SK-N-SH treated with all-trans-retinoic acid at 6 μM for 48 hours (cell line): ENCODE data around the gene TTC3.

Experiments used
- ATAC-seq: fragments of 200-7000 bp; cut with Tn5 transposase; 3 replicates; pipeline ENCODE4 v1.9.1; 2020; ENCODE audit warnings: mild to moderate bottlenecking, moderate library complexity
- ARNTL ChIP-seq: fragments of 450-650 bp; formaldehyde crosslinking; IDR thresholded peaks from 2 replicates; pipeline ENCODE4 v1.5.0; 2020; ENCODE audit warnings: low read depth, mild to moderate bottlenecking, moderate library complexity, borderline replicate concordance
- CSDC2 ChIP-seq: fragments of 250-450 bp; sonication (Bioruptor Pico); IDR thresholded peaks from 2 replicates; pipeline ENCODE4 v1.5.0; 2020; ENCODE audit warnings: mild to moderate bottlenecking, moderate library complexity
- ESRRG ChIP-seq: fragments of 250-450 bp; sonication (Bioruptor Pico); IDR thresholded peaks from 2 replicates; pipeline ENCODE4 v1.6.1; 2021; ENCODE audit warnings: mild to moderate bottlenecking
- ISL1 ChIP-seq: fragments of 250-450 bp; sonication (Bioruptor Pico); IDR thresholded peaks from 2 replicates; pipeline ENCODE4 v2.1.2; 2022; ENCODE audit warnings: mild to moderate bottlenecking, moderate library complexity
- OSR1 ChIP-seq: fragments of 250-450 bp; sonication (Bioruptor Pico); IDR thresholded peaks from 2 replicates; pipeline ENCODE4 v1.8.0; 2022; ENCODE audit warnings: moderate library complexity, mild to moderate bottlenecking, inconsistent platforms
- SNAI2 ChIP-seq: fragments of 250-450 bp; sonication (Bioruptor Pico); IDR thresholded peaks from 2 replicates; pipeline ENCODE4 v1.5.0; 2020; ENCODE audit warnings: mild to moderate bottlenecking, moderate library complexity
- TCF4 ChIP-seq: fragments of 250-450 bp; sonication (Bioruptor Pico); IDR thresholded peaks from 2 replicates; pipeline ENCODE4 v1.8.0; 2021; ENCODE audit warnings: mild to moderate bottlenecking, moderate library complexity, borderline replicate concordance
- TOX ChIP-seq: fragments of 250-450 bp; sonication (Bioruptor Pico); IDR thresholded peaks from 2 replicates; pipeline ENCODE4 v1.8.0; 2021; ENCODE audit warnings: mild to moderate bottlenecking, moderate library complexity, borderline replicate concordance
- ZC3H10 ChIP-seq: fragments of 250-450 bp; sonication (Bioruptor Pico); IDR thresholded peaks from 2 replicates; pipeline ENCODE4 v1.5.1; 2021; ENCODE audit warnings: mild to moderate bottlenecking, moderate library complexity
- ZFP3 ChIP-seq: fragments of 250-450 bp; sonication (Bioruptor Pico); IDR thresholded peaks from 2 replicates; pipeline ENCODE4 v1.5.0; 2020; ENCODE audit warnings: mild to moderate bottlenecking, moderate library complexity
- ZFP30 ChIP-seq: fragments of 450-650 bp; formaldehyde crosslinking; IDR thresholded peaks from 2 replicates; pipeline ENCODE4 v1.5.0; 2022; ENCODE audit warnings: mild to moderate bottlenecking, moderate library complexity
- ZNF565 ChIP-seq: fragments of 450-650 bp; formaldehyde crosslinking; conservative IDR thresholded peaks from 2 replicates; pipeline ENCODE4 v1.5.0; 2020; ENCODE audit warnings: low read depth, mild to moderate bottlenecking, moderate library complexity
- ZNF8 ChIP-seq: fragments of 450-650 bp; formaldehyde crosslinking; IDR thresholded peaks from 2 replicates; pipeline ENCODE4 v1.5.0; 2020; ENCODE audit warnings: mild to moderate bottlenecking, moderate library complexity
- TF ChIP-seq, protein P1 (sequence below): fragments of 250-450 bp; sonication (Bioruptor Pico); IDR thresholded peaks from 2 replicates; pipeline ENCODE4 v1.8.0; 2020; ENCODE audit warnings: mild to moderate bottlenecking, moderate library complexity, borderline replicate concordance
- TF ChIP-seq, protein P2 (sequence below): fragments of 250-450 bp; sonication (Bioruptor Pico); IDR thresholded peaks from 2 replicates; pipeline ENCODE4 v1.5.0; 2020; ENCODE audit warnings: mild to moderate bottlenecking, moderate library complexity
- TF ChIP-seq, protein P3 (sequence below): fragments of 250-450 bp; sonication (Bioruptor Pico); IDR thresholded peaks from 2 replicates; pipeline ENCODE4 v1.5.1; 2020; ENCODE audit warnings: low read depth, mild to moderate bottlenecking, moderate library complexity
- TF ChIP-seq, protein P4 (sequence below): fragments of 250-450 bp; sonication (Bioruptor Pico); IDR thresholded peaks from 2 replicates; pipeline ENCODE4 v1.8.0; 2021; ENCODE audit warnings: low read depth, mild to moderate bottlenecking, moderate library complexity, borderline replicate concordance

The TTC3 gene

DNA sequence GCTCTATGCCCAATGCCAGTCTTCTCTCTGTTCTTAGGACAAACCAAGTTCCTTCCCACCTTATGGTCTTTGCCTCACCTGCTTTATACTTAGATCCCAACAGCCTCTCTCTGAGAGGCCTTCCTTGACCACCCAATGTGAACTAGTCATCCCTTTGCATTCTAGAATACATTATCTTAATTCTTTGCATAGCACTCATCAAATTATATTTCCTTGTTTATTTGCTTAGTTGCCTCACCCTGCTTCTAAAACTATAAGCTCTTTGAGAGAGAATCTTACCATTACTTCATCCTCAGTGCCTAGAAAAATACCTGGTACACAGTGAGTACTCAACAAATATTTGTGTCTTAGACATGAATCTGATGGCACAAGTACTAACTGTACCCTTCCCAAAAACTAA lies 8.2 kb upstream of the TTC3 start (continued):
- TF ChIP-seq, protein P1, sequence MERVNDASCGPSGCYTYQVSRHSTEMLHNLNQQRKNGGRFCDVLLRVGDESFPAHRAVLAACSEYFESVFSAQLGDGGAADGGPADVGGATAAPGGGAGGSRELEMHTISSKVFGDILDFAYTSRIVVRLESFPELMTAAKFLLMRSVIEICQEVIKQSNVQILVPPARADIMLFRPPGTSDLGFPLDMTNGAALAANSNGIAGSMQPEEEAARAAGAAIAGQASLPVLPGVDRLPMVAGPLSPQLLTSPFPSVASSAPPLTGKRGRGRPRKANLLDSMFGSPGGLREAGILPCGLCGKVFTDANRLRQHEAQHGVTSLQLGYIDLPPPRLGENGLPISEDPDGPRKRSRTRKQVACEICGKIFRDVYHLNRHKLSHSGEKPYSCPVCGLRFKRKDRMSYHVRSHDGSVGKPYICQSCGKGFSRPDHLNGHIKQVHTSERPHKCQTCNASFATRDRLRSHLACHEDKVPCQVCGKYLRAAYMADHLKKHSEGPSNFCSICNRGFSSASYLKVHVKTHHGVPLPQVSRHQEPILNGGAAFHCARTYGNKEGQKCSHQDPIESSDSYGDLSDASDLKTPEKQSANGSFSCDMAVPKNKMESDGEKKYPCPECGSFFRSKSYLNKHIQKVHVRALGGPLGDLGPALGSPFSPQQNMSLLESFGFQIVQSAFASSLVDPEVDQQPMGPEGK (CRISPR knock-in tag), result no peak
- TF ChIP-seq, protein P2, sequence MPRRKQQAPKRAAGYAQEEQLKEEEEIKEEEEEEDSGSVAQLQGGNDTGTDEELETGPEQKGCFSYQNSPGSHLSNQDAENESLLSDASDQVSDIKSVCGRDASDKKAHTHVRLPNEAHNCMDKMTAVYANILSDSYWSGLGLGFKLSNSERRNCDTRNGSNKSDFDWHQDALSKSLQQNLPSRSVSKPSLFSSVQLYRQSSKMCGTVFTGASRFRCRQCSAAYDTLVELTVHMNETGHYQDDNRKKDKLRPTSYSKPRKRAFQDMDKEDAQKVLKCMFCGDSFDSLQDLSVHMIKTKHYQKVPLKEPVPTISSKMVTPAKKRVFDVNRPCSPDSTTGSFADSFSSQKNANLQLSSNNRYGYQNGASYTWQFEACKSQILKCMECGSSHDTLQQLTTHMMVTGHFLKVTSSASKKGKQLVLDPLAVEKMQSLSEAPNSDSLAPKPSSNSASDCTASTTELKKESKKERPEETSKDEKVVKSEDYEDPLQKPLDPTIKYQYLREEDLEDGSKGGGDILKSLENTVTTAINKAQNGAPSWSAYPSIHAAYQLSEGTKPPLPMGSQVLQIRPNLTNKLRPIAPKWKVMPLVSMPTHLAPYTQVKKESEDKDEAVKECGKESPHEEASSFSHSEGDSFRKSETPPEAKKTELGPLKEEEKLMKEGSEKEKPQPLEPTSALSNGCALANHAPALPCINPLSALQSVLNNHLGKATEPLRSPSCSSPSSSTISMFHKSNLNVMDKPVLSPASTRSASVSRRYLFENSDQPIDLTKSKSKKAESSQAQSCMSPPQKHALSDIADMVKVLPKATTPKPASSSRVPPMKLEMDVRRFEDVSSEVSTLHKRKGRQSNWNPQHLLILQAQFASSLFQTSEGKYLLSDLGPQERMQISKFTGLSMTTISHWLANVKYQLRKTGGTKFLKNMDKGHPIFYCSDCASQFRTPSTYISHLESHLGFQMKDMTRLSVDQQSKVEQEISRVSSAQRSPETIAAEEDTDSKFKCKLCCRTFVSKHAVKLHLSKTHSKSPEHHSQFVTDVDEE (CRISPR knock-in tag), result no peak
- TF ChIP-seq SNAI2 (CRISPR knock-in tag), result no peak
- no peak for TF ChIP-seq CSDC2
- TF ChIP-seq, protein P3, sequence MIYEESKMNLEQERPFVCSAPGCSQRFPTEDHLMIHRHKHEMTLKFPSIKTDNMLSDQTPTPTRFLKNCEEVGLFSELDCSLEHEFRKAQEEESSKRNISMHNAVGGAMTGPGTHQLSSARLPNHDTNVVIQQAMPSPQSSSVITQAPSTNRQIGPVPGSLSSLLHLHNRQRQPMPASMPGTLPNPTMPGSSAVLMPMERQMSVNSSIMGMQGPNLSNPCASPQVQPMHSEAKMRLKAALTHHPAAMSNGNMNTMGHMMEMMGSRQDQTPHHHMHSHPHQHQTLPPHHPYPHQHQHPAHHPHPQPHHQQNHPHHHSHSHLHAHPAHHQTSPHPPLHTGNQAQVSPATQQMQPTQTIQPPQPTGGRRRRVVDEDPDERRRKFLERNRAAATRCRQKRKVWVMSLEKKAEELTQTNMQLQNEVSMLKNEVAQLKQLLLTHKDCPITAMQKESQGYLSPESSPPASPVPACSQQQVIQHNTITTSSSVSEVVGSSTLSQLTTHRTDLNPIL (CRISPR knock-in tag), result no peak

DNA sequence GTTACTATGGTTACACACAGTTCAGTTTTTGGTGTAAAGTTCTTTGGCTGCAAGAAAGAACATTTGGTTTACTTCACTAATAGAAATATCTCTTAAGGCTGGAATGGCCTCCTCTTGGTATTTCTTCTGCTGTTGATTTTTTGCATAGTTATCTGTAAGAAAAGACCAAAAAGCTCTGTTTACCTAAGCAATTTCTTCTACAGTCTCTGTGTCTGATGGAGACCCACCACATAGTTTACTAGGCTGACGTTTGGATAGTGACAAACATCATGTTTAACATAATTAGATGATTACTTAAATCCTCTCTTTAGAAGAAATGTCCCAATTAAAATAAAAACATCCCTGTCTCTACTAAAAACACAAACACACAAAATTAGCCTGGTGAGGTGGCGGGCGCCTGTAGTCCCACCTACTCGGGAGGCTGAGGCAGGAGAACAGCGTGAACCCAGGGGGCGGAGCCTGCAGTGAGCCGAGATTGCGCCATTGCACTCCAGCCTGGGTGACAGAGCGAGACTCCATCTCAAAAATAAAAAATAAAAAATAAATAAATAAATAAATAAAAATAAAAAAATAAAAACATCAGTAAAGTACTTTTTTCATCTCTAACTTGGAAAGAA lies 7.4 kb upstream of the TTC3 start:
- TF ChIP-seq ESRRG (CRISPR knock-in tag) (no peak), TOX (CRISPR knock-in tag) (no peak), ZFP3 (no peak), TCF4 (CRISPR knock-in tag) (no peak), ISL1 (CRISPR knock-in tag) (no peak), ZC3H10 (CRISPR knock-in tag) (no peak), ARNTL (CRISPR knock-in tag) (no peak), ZNF565 (CRISPR knock-in tag) (no peak), SNAI2 (CRISPR knock-in tag) (no peak), OSR1 (CRISPR knock-in tag) (no peak), ZNF8 (no peak), ZFP30 (CRISPR knock-in tag) (no peak)
- TF ChIP-seq, protein P4, sequence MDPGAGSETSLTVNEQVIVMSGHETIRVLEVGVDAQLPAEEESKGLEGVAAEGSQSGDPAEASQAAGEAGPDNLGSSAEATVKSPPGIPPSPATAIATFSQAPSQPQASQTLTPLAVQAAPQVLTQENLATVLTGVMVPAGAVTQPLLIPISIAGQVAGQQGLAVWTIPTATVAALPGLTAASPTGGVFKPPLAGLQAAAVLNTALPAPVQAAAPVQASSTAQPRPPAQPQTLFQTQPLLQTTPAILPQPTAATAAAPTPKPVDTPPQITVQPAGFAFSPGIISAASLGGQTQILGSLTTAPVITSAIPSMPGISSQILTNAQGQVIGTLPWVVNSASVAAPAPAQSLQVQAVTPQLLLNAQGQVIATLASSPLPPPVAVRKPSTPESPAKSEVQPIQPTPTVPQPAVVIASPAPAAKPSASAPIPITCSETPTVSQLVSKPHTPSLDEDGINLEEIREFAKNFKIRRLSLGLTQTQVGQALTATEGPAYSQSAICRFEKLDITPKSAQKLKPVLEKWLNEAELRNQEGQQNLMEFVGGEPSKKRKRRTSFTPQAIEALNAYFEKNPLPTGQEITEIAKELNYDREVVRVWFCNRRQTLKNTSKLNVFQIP, result no peak
- TF ChIP-seq, protein P1 (CRISPR knock-in tag), result no peak
- TF ChIP-seq, protein P2 (CRISPR knock-in tag), result no peak
- no peak for ATAC-seq
